Skeletal muscle tissue (tissue), 4 donors: ENCODE measurements around the gene BCL11B. TPM values are rescaled to one million over a fixed set of nuclear protein-coding genes. Genes with fewer than 3 reads are reported as not detected.
"Not testable (repeated sequence)": the region's sequence is repeated elsewhere in the genome, so short reads cannot be mapped to it uniquely, and the experiment has no call there.

Experiments
- H3K27ac ChIP-seq: one replicate; pipeline ENCODE4 v1.7.0; 2013; ENCODE audit warnings: mild to moderate bottlenecking, low read depth, low read length, inconsistent platforms
- H3K27me3 ChIP-seq, 3 donors: one replicate each; pipeline ENCODE4 v1.7.0; 2013; ENCODE audit warnings: low read length in 3 of 3; ENCODE audit not compliant: control insufficient read depth in 3 of 3, insufficient read depth in 3 of 3
- H3K36me3 ChIP-seq, 3 donors: one replicate each; pipeline ENCODE4 v1.7.0; 2013; ENCODE audit warnings: low read length in 3 of 3; ENCODE audit not compliant: control insufficient read depth in 3 of 3, insufficient read depth in 3 of 3
- H3K4me1 ChIP-seq, 3 donors: one replicate each; pipeline ENCODE4 v1.7.0; 2013; ENCODE audit warnings: low read length in 3 of 3, mild to moderate bottlenecking in 3 of 3; ENCODE audit not compliant: control insufficient read depth in 3 of 3, insufficient read depth in 3 of 3
- H3K4me3 ChIP-seq, 3 donors: one replicate each; pipeline ENCODE4 v1.7.0; 2013; ENCODE audit warnings: low read length in 3 of 3
- H3K9ac ChIP-seq, 3 donors: one replicate each; pipeline ENCODE4 v1.7.0; 2013; ENCODE audit warnings: low read length in 3 of 3, mild to moderate bottlenecking in 3 of 3, moderate library complexity in 2 of 3, low read depth in 1 of 3
- H3K9me3 ChIP-seq, 3 donors: one replicate each; pipeline ENCODE4 v1.7.0; 2013; ENCODE audit warnings: low read length in 3 of 3; ENCODE audit not compliant: control insufficient read depth in 3 of 3
- total RNA-seq: library from RNA; depleted of rRNA; stranded (reverse); fragments of >200 nt; gene quantifications from one replicate; pipeline ENCODE4 v1.2.3, GENCODE V29; 2014
- donor health status: Osteomylitis.

Gene BCL11B
- total RNA-seq, 1 donor from 2014 or later = 1.0 TPM

GRCh38 chr14:99233222-99234035, 38.6 kb downstream of the BCL11B start:
- Histone ChIP-seq H3K27ac (no peak overlapping the region), H3K27me3 (peaks cover 10 to 34% (median 31%) of the 10 kb centered on the region in 3 donors), H3K9me3 (peaks cover 0 to 4% (median 3%) of the 10 kb centered on the region in 3 donors), H3K4me1 (peaks cover 12 to 17% (median 13%) of the 10 kb centered on the region in 3 donors), H3K36me3 (no peaks in the 10 kb centered on the region), H3K9ac (no peak overlapping the region), H3K4me3 (no peak overlapping the region)

GRCh38 chr14:99232714-99233214, 39.2 kb downstream of the BCL11B start:
- H3K9ac ChIP-seq = no peak overlapping the region
- H3K4me1 ChIP-seq = peaks cover 12 to 17% (median 13%) of the 10 kb centered on the region in 3 donors
- H3K27me3 ChIP-seq = peaks cover 10 to 31% (median 28%) of the 10 kb centered on the region in 3 donors
- H3K27ac ChIP-seq = no peak overlapping the region
- H3K36me3 ChIP-seq = no peaks in the 10 kb centered on the region
- no peak overlapping the region for H3K4me3 ChIP-seq
- peaks cover 0 to 4% (median 3%) of the 10 kb centered on the region in 3 donors for H3K9me3 ChIP-seq

- Histone ChIP-seq H3K27me3 (peaks cover 7 to 30% (median 28%) of the 10 kb centered on the region in 3 donors), H3K9me3 (peaks cover 0 to 4% (median 3%) of the 10 kb centered on the region in 3 donors), H3K27ac (no peak overlapping the region), H3K4me3 (no peak overlapping the region), H3K9ac (no peak overlapping the region), H3K36me3 (no peaks in the 10 kb centered on the region), H3K4me1 (peaks cover 12 to 17% (median 13%) of the 10 kb centered on the region in 3 donors)
Observed at GRCh38 chr14:99231850-99232713, 39.9 kb downstream of the BCL11B start.

- Histone ChIP-seq H3K9me3 (peaks cover 0 to 4% (median 1%) of the 10 kb centered on the region in 3 donors), H3K27ac (no peak overlapping the region), H3K36me3 (no peaks in the 10 kb centered on the region), H3K4me3 (no peak overlapping the region), H3K27me3 (peaks cover 7 to 32% (median 26%) of the 10 kb centered on the region in 3 donors), H3K4me1 (peaks cover 12 to 17% (median 13%) of the 10 kb centered on the region in 3 donors), H3K9ac (no peak overlapping the region)
Observed at GRCh38 chr14:99231161-99231849, 40.7 kb downstream of the BCL11B start.

GRCh38 chr14:99230208-99231151, 41.5 kb downstream of the BCL11B start:
- H3K4me1 ChIP-seq = peaks cover 12 to 17% (median 13%) of the 10 kb centered on the region in 3 donors
- H3K9ac ChIP-seq = peak overlapping the region in 2 of 3 donors; percentile 45 to 70
- H3K36me3 ChIP-seq = no peaks in the 10 kb centered on the region
- peaks cover 0 to 4% (median 0%) of the 10 kb centered on the region in 3 donors for H3K9me3 ChIP-seq
- peak overlapping the region; percentile 42 for H3K27ac ChIP-seq
- peak overlapping the region in 1 of 3 donors; percentile 17 for H3K4me3 ChIP-seq
- H3K27me3 ChIP-seq = peaks cover 7 to 38% (median 35%) of the 10 kb centered on the region in 3 donors

- H3K36me3 ChIP-seq = no peaks in the 10 kb centered on the region
- peaks cover 7 to 38% (median 36%) of the 10 kb centered on the region in 3 donors for H3K27me3 ChIP-seq
- peak overlapping the region; percentile 42 for H3K27ac ChIP-seq
- H3K9me3 ChIP-seq = peaks cover 0 to 4% (median 0%) of the 10 kb centered on the region in 3 donors
- H3K4me1 ChIP-seq = peaks cover 12 to 17% (median 13%) of the 10 kb centered on the region in 3 donors
- H3K4me3 ChIP-seq = peak overlapping the region; percentile 14 to 45 (median 17)
- H3K9ac ChIP-seq = peak overlapping the region; percentile 33 to 70 (median 45)
Observed at GRCh38 chr14:99229654-99230207, 42.3 kb downstream of the BCL11B start.

- H3K27ac ChIP-seq, H3K4me3 ChIP-seq, H3K36me3 ChIP-seq, H3K9ac ChIP-seq, H3K9me3 ChIP-seq: not testable (repeated sequence)
- H3K27me3 ChIP-seq = peaks cover 6 to 42% (median 41%) of the 10 kb centered on the region in 3 donors
- H3K4me1 ChIP-seq = peaks cover 12 to 17% (median 13%) of the 10 kb centered on the region in 3 donors
Observed at GRCh38 chr14:99228760-99229159, 43.2 kb downstream of the BCL11B start.

- Histone ChIP-seq H3K9me3 (no peaks in the 10 kb centered on the region), H3K9ac (no peak overlapping the region), H3K27me3 (peaks cover 2 to 29% (median 23%) of the 10 kb centered on the region in 3 donors)
Observed at GRCh38 chr14:99226687-99227086, 45.3 kb downstream of the BCL11B start.

More at GRCh38 chr14:99226687-99227086, 45.3 kb downstream of the BCL11B start:
- H3K4me3 ChIP-seq = no peak overlapping the region
- H3K4me1 ChIP-seq = peaks cover 12 to 17% (median 13%) of the 10 kb centered on the region in 3 donors
- no peak overlapping the region for H3K27ac ChIP-seq
- no peaks in the 10 kb centered on the region for H3K36me3 ChIP-seq
